Suprapubic skin (tissue), 4 donors: ENCODE results near the gene TANGO6. TPM values are rescaled to one million over a fixed set of nuclear protein-coding genes. Genes with fewer than 3 reads are reported as not detected.

Source experiments
- DNase-seq, 2 donors: peaks; one replicate each; pipeline ENCODE4 v3.0.0-alpha.2; 2019; ENCODE audit warnings: low spot score in 2 of 2
- H3K27ac ChIP-seq: fragments of 200-600 bp; sonication (generic); one replicate; pipeline ENCODE4 v1.5.1; 2019
- H3K27me3 ChIP-seq: fragments of 200-600 bp; sonication (generic); one replicate; pipeline ENCODE4 v1.5.1; 2019
- H3K36me3 ChIP-seq: fragments of 200-600 bp; sonication (generic); one replicate; pipeline ENCODE4 v1.5.1; 2019
- H3K4me1 ChIP-seq: fragments of 200-600 bp; sonication (generic); one replicate; pipeline ENCODE4 v1.5.1; 2019
- H3K4me3 ChIP-seq: fragments of 200-600 bp; sonication (generic); one replicate; pipeline ENCODE4 v1.5.1; 2019; ENCODE audit warnings: mild to moderate bottlenecking
- H3K9me3 ChIP-seq: fragments of 200-600 bp; sonication (generic); one replicate; pipeline ENCODE4 v1.5.1; 2019
- EP300 ChIP-seq: sonication (generic); formaldehyde crosslinking; IDR thresholded peaks from one replicate; pipeline ENCODE4 v1.6.1; 2017; ENCODE audit warnings: antibody characterized with exemption
- POLR2A ChIP-seq, 2 donors: fragments of 450-650 bp; IDR thresholded peaks; one replicate each; pipeline ENCODE4 v1.6.1; 2017; ENCODE audit warnings: antibody characterized with exemption in 2 of 2, mild to moderate bottlenecking in 2 of 2, moderate library complexity in 2 of 2
- POLR2AphosphoS5 ChIP-seq, 3 donors: sonication (generic); formaldehyde crosslinking; IDR thresholded peaks; one replicate each; pipeline ENCODE4 v1.6.1; 2017; ENCODE audit warnings: antibody characterized with exemption in 3 of 3
- WGBS: methylation state at CpG from one replicate; pipeline ENCODE4 v1.1.5; 2018; 5-methylcytosine and 5-hydroxymethylcytosine counted together
- total RNA-seq, 4 donors: library from RNA; depleted of rRNA; stranded (reverse); fragments of >200 nt; gene quantifications; one replicate each; pipeline ENCODE4 v1.1.0, GENCODE V29; 2016
- TF ChIP-seq, protein P1 (sequence below), 2 donors: fragments of 200-600 bp in 1 of 2; fragments of 450-650 bp in 1 of 2; sonication (generic) in 1 of 2; IDR thresholded peaks; one replicate each; pipeline ENCODE4 v1.5.1; 2016 to 2019; ENCODE audit warnings: antibody characterized with exemption in 2 of 2, mild to moderate bottlenecking in 1 of 2, moderate library complexity in 1 of 2

Gene TANGO6
- total RNA-seq, 4 donors from 2014 or later: 10.6 to 14.0 (median 12.0) TPM

DNA sequence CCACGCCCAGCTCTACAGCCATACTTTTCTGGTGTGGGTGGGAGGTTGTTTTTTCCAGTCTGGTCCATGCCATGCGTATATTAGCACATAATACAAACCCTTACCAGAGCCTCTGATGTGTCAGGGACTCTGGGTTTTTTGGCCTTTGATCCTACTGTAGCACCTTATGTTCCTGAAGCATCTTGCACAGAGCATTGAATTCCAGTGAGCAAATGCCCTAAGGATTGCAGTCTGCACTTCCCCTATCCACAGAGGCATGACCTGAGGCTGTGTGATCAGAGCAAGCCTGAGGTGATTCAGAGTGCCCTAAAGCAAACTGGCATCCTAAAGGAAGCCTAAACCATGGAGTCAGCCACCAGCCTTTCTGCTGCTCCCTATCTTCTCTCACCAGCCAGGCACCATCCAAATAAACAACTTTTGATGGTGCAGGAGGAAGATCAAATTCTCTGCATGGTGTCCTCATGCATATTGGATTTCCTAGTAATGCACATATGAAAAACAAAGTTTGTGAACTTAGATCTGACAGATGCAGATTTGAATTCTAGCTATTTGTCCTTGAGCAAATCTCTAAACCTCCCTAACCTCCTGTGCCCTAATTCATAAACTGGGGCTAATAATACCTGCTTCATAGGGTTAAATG, 220.9 kb downstream of the TANGO6 start:
- no peaks in the 10 kb centered on the region for H3K9me3 ChIP-seq
- no peaks in the 10 kb centered on the region for H3K4me1 ChIP-seq
- H3K27me3 ChIP-seq: no peaks in the 10 kb centered on the region
- no peak overlapping the region for H3K4me3 ChIP-seq
- no peak for TF ChIP-seq POLR2AphosphoS5 (IDR thresholded peaks at IDR 0.05)
- TF ChIP-seq POLR2A (IDR thresholded peaks at IDR 0.05): no peak
- TF ChIP-seq, protein P1, sequence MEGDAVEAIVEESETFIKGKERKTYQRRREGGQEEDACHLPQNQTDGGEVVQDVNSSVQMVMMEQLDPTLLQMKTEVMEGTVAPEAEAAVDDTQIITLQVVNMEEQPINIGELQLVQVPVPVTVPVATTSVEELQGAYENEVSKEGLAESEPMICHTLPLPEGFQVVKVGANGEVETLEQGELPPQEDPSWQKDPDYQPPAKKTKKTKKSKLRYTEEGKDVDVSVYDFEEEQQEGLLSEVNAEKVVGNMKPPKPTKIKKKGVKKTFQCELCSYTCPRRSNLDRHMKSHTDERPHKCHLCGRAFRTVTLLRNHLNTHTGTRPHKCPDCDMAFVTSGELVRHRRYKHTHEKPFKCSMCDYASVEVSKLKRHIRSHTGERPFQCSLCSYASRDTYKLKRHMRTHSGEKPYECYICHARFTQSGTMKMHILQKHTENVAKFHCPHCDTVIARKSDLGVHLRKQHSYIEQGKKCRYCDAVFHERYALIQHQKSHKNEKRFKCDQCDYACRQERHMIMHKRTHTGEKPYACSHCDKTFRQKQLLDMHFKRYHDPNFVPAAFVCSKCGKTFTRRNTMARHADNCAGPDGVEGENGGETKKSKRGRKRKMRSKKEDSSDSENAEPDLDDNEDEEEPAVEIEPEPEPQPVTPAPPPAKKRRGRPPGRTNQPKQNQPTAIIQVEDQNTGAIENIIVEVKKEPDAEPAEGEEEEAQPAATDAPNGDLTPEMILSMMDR (IDR thresholded peaks at IDR 0.05): no peak
- TF ChIP-seq EP300: no peak
- no peak for DNase-seq
- H3K27ac ChIP-seq: no peak overlapping the region
- 100% methylated on average over 2 of the region's 2 CpGs for WGBS
- no peaks in the 10 kb centered on the region for H3K36me3 ChIP-seq

DNA sequence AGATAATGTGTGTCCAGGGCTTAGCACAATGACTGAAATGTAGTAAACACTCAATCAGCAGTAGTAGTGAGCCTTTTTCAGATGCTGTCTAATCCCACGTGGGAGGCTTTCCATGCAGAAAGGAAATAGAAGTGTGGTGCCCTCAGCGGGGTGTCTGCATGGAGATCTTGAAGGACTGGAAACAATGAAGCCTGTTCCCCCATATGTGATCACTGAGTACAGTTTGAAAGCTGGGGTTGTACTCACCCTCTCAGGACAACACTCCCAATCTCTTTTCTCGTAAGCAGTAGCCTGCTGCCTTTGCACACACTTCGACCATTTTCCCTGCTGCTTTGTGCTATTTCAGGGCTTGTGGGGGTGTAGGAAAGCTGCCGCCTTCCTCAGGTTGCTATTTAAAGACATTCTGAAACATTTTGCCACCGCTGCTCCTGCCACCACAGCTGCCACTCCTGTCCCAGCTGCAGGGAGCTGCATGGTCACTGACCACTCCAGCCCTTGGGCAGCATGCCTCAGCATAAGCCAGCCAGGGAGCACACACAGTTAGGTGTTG, 221.5 kb downstream of the TANGO6 start:
- 72% methylated on average over 6 of the region's 6 CpGs for WGBS
- TF ChIP-seq EP300: no peak
- no peak for TF ChIP-seq POLR2AphosphoS5 (IDR thresholded peaks at IDR 0.05)
- no peak for TF ChIP-seq POLR2A (IDR thresholded peaks at IDR 0.05)
- TF ChIP-seq, protein P1 (IDR thresholded peaks at IDR 0.05): no peak
- DNase-seq: no peak

DNA sequence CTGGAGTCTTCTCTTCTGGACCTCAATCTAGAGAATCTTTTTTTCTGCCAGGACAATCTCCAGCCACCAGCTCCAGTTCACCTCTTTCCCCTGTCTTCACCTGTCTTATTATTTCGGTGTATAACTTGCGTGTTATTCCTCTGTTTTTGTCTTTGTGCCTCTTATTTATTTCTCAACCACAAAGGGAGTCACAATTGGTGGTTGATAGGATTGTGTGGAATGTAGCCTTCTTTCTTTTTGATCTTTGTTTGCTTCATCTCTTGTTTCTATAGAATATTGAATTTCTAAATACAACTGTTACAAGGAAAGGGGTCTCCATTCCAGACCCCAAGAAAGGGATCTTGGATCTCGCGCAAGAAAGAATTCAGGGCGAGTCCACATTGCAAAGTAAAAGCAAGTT, 226.2 kb downstream of the TANGO6 start:
- peak in 1 of 2 donors; percentile 6 for DNase-seq
- H3K4me3 ChIP-seq: no peak overlapping the region
- peaks cover 29% of the 10 kb centered on the region for H3K4me1 ChIP-seq
- no peaks in the 10 kb centered on the region for H3K9me3 ChIP-seq
- H3K36me3 ChIP-seq: no peaks in the 10 kb centered on the region
- H3K27ac ChIP-seq: no peak overlapping the region
- H3K27me3 ChIP-seq: no peaks in the 10 kb centered on the region
- 96% methylated on average over 5 of the region's 5 CpGs for WGBS
- TF ChIP-seq, protein P1 (IDR thresholded peaks at IDR 0.05): no peak
- TF ChIP-seq EP300: no peak
- TF ChIP-seq POLR2AphosphoS5 (IDR thresholded peaks at IDR 0.05): no peak
- TF ChIP-seq POLR2A (IDR thresholded peaks at IDR 0.05): no peak

More for the DNA sequence above, 221.5 kb downstream of the TANGO6 start:
- no peak overlapping the region for H3K4me3 ChIP-seq
- H3K4me1 ChIP-seq: no peaks in the 10 kb centered on the region
- no peak overlapping the region for H3K27ac ChIP-seq
- H3K36me3 ChIP-seq: no peaks in the 10 kb centered on the region
- no peaks in the 10 kb centered on the region for H3K27me3 ChIP-seq
- no peaks in the 10 kb centered on the region for H3K9me3 ChIP-seq

DNA sequence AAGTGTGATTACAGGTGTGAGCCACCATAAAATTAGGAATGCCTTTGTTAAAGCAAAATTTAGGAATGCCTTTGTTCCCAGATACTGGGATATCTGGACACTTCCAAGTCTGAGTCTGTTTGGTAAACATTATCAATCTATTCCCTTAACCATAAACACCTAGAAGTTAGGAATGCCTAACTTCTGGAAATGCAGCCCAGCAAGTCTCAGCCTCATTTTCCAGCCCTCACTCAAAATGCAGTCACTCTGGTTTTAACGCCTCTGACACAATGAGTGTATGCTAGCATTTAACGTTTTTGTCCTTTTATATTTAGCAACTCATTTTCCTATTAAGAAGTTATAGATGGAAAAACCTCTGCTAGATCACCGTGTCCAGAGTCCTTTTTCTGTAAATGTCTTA, 227.7 kb downstream of the TANGO6 start:
- Histone ChIP-seq H3K27ac (no peak overlapping the region), H3K4me1 (peaks cover 29% of the 10 kb centered on the region), H3K9me3 (no peaks in the 10 kb centered on the region), H3K36me3 (no peaks in the 10 kb centered on the region), H3K27me3 (no peaks in the 10 kb centered on the region), H3K4me3 (no peak overlapping the region)
- 57% methylated on average over 3 of the region's 3 CpGs for WGBS
- TF ChIP-seq POLR2AphosphoS5 (IDR thresholded peaks at IDR 0.05): no peak
- no peak for TF ChIP-seq EP300
- no peak for TF ChIP-seq POLR2A (IDR thresholded peaks at IDR 0.05)
- TF ChIP-seq, protein P1 (IDR thresholded peaks at IDR 0.05): no peak
- DNase-seq: no peak

DNA sequence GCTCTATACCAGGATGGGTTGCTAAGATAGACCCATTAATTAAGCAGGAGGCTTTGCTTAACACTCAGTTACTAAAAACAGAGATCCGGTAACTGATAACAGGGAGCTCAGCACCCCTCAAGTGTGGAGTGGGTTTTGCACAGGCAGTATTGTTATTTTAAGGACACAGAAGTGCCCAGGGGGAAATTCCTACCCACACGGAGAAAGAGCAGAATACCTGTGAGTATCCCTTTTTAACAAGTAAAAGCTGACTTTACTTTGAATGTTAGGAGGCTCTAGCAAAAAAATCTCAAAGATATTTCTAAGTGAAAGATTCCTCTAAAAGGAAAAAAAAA, 229.3 kb downstream of the TANGO6 start:
- WGBS: 62% methylated on average over 2 of the region's 2 CpGs
- no peak for DNase-seq
- H3K4me3 ChIP-seq: no peak overlapping the region
- no peak for TF ChIP-seq POLR2A (IDR thresholded peaks at IDR 0.05)
- TF ChIP-seq EP300: no peak
- TF ChIP-seq, protein P1 (IDR thresholded peaks at IDR 0.05): no peak
- TF ChIP-seq POLR2AphosphoS5 (IDR thresholded peaks at IDR 0.05): no peak
- H3K36me3 ChIP-seq: no peaks in the 10 kb centered on the region
- H3K9me3 ChIP-seq: no peaks in the 10 kb centered on the region
- peak overlapping the region; percentile 66 for H3K27ac ChIP-seq
- H3K27me3 ChIP-seq: no peaks in the 10 kb centered on the region
- peaks cover 29% of the 10 kb centered on the region for H3K4me1 ChIP-seq
